ENCODE results near the gene GREB1L. TPM values are rescaled to one million over a fixed set of nuclear protein-coding genes. Genes with fewer than 3 reads are reported as not detected.

The GREB1L gene
- total and polyA plus RNA-seq, 8 donors, result 0.37 to 1.3 (median 0.74) TPM

GRCh38 chr18:21254576-21254975 is 12.5 kb downstream of the GREB1L start:
- Histone ChIP-seq H3K9me3 (no peaks in the 10 kb centered on the region), H3K27ac (no peak overlapping the region), H3K4me1 (no peaks in the 10 kb centered on the region), H3K27me3 (no peaks in the 10 kb centered on the region), H3K4me3 (no peak overlapping the region), H3K36me3 (no peaks in the 10 kb centered on the region)
- intact Hi-C loops (cut with DNase I), result no loop called here
- TF ChIP-seq, protein P1, sequence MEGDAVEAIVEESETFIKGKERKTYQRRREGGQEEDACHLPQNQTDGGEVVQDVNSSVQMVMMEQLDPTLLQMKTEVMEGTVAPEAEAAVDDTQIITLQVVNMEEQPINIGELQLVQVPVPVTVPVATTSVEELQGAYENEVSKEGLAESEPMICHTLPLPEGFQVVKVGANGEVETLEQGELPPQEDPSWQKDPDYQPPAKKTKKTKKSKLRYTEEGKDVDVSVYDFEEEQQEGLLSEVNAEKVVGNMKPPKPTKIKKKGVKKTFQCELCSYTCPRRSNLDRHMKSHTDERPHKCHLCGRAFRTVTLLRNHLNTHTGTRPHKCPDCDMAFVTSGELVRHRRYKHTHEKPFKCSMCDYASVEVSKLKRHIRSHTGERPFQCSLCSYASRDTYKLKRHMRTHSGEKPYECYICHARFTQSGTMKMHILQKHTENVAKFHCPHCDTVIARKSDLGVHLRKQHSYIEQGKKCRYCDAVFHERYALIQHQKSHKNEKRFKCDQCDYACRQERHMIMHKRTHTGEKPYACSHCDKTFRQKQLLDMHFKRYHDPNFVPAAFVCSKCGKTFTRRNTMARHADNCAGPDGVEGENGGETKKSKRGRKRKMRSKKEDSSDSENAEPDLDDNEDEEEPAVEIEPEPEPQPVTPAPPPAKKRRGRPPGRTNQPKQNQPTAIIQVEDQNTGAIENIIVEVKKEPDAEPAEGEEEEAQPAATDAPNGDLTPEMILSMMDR (IDR thresholded peaks at IDR 0.05), result no peak
- DNase-seq, result no peak
- ATAC-seq, result no peak

GRCh38 chr18:21255211-21255610 is 13.2 kb downstream of the GREB1L start:
- H3K4me1 ChIP-seq, result no peaks in the 10 kb centered on the region
- no peaks in the 10 kb centered on the region for H3K27me3 ChIP-seq
- no peaks in the 10 kb centered on the region for H3K9me3 ChIP-seq
- H3K36me3 ChIP-seq, result no peaks in the 10 kb centered on the region
- TF ChIP-seq, protein P1 (IDR thresholded peaks at IDR 0.05), result no peak
- intact Hi-C loops (cut with DNase I), result no loop called here
- ATAC-seq (no peak), DNase-seq (no peak)
- no peak overlapping the region for H3K4me3 ChIP-seq
- H3K27ac ChIP-seq, result no peak overlapping the region

DNA sequence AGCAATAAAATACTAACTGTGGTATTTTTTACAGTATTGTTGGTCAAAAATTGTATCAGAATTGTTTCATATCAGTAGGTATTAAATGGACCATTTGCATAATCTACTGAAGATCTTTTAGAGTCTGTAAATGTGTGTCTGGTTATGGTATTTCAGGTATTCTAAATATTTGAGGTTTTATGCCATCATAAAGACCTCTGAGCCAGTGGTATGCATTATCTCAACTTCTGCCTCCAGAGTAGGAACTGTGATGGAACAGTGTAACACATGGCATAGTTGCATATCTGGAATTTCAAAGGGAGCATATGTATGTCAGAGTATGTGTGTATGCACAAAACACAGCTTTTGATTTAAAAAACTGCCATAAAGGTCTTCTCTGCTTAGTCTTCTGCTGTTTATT is 15.4 kb downstream of the GREB1L start:
- Histone ChIP-seq H3K36me3 (no peaks in the 10 kb centered on the region), H3K27me3 (no peaks in the 10 kb centered on the region), H3K4me3 (no peak overlapping the region), H3K4me1 (no peaks in the 10 kb centered on the region), H3K9me3 (no peaks in the 10 kb centered on the region), H3K27ac (no peak overlapping the region)
- intact Hi-C loops (cut with DNase I), result no loop called here
- no peak for ATAC-seq
- DNase-seq, result no peak
- TF ChIP-seq, protein P1 (IDR thresholded peaks at IDR 0.05), result no peak

GRCh38 chr18:21260621-21261020 is 18.6 kb downstream of the GREB1L start:
- TF ChIP-seq, protein P1 (IDR thresholded peaks at IDR 0.05), result no peak
- H3K36me3 ChIP-seq, result no peaks in the 10 kb centered on the region
- no peaks in the 10 kb centered on the region for H3K9me3 ChIP-seq
- DNase-seq, result no peak
- H3K27ac ChIP-seq, result no peak overlapping the region
- intact Hi-C loops (cut with DNase I), result no loop called here
- no peak for ATAC-seq
- no peak overlapping the region for H3K4me3 ChIP-seq
- no peaks in the 10 kb centered on the region for H3K27me3 ChIP-seq
- H3K4me1 ChIP-seq, result no peaks in the 10 kb centered on the region

DNA sequence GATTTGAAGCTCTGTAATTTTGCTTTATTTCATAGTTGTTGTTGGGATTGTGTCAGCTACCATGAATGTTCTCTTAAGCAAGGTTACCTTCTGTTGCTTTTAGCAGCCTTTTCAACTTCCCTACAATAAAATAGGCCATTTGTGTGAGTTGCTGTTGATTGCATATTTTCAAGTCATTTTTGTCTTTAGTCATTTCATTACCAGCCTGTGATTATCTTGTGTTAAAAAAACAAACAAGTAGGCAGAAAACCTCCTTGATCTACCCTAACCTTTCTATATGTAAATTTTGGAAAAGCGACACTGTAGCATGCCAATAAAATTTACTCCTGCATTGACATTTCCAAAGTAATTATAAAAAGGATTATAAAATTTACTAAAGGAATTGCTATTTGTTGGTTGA is 19.3 kb downstream of the GREB1L start:
- no peaks in the 10 kb centered on the region for H3K9me3 ChIP-seq
- no peaks in the 10 kb centered on the region for H3K27me3 ChIP-seq
- no peak overlapping the region for H3K27ac ChIP-seq
- no peaks in the 10 kb centered on the region for H3K36me3 ChIP-seq
- H3K4me3 ChIP-seq, result no peak overlapping the region
- DNase-seq (no peak), ATAC-seq (no peak)
- TF ChIP-seq, protein P1 (IDR thresholded peaks at IDR 0.05), result no peak
- intact Hi-C loops (cut with DNase I), result no loop called here
- no peaks in the 10 kb centered on the region for H3K4me1 ChIP-seq

All from left lung (tissue), 10 donors.